ENCODE results near the gene NR6A1. TPM values are rescaled to one million over a fixed set of nuclear protein-coding genes. Genes with fewer than 3 reads are reported as not detected.

Gene NR6A1
- total and polyA plus RNA-seq, 2 of the 13 experiments (the other 11 are each of a cell fraction or from before 2014, with no cell fraction given) = 28.1 to 31.5 TPM

- ChIA-PET CTCF (ENCODE audit: low intra/inter-chr PET ratio, low total read pairs) (no interaction called here), POLR2A (no interaction called here)
- no peak overlapping the region for H3K27ac ChIP-seq (ENCODE audit: extremely low read length, insufficient read depth, low read length)
- intact Hi-C loops (cut with micrococcal nuclease; ENCODE audit: unreplicated experiment) = no loop called here
- in situ Hi-C loops (cut with HindIII; ENCODE audit: extremely low pct_ligation_motif_present, low pct_unique_long_range_greater_than_20kb) = no loop called here
- no peaks in the 10 kb centered on the region for H3K9me3 ChIP-seq (ENCODE audit: low read length)
- H3K79me2 ChIP-seq (ENCODE audit: insufficient read depth, low read length) = no peaks in the 10 kb centered on the region
- no peaks in the 10 kb centered on the region for H3K27me3 ChIP-seq (ENCODE audit: control insufficient read depth in 1 of 2, insufficient read depth in 2 of 2, low read length in 2 of 2)
- no peak overlapping the region for H3K4me3 ChIP-seq (replicated peaks in 1 of 3; ENCODE audit: insufficient read depth in 1 of 3, low read depth in 2 of 3, low read length in 3 of 3)
- DNase-seq (ENCODE audit: low spot score) (no peak), FAIRE-seq (no peak), ATAC-seq (no peak)
- peaks cover 0 to 1% of the 10 kb centered on the region in 2 experiments; a peak in 3 of 5 replicates for H3K36me3 ChIP-seq (replicated peaks in 1 of 2; ENCODE audit: control insufficient read depth in 1 of 2, insufficient read depth in 2 of 2, low read length in 2 of 2)
- H2AFZ ChIP-seq (ENCODE audit: low read length) = no peak overlapping the region
- H4K20me1 ChIP-seq (ENCODE audit: insufficient read depth, low read length) = no peaks in the 10 kb centered on the region
- BruUV-seq (replicated peaks) = no TSS peak
- H3K4me1 ChIP-seq (ENCODE audit: insufficient read depth, low read length) = peaks cover 9% of the 10 kb centered on the region
- TF ChIP-seq RBFOX2 (IDR thresholded peaks at IDR 0.05; ENCODE audit: low read depth, low read length) (0 out of 2 replicates have a peak, but pooled peaks have one; percentile 28), HIC2 (CRISPR knock-in tag; IDR thresholded peaks at IDR 0.05; ENCODE audit: low read depth) (no peak), AKAP8 (CRISPR knock-in tag; IDR thresholded peaks at IDR 0.05) (0 out of 2 replicates have a peak, but pooled peaks have one; percentile 10), KDM5B (CRISPR knock-in tag; IDR thresholded peaks at IDR 0.05; ENCODE audit: borderline replicate concordance) (no peak), AKNA (CRISPR knock-in tag; IDR thresholded peaks at IDR 0.05; ENCODE audit: borderline replicate concordance) (no peak), AGO2 (optimal IDR thresholded peaks at IDR 0.05; ENCODE audit: low read depth, low read length) (peak; percentile 82), ZNF180 (CRISPR knock-in tag; IDR thresholded peaks at IDR 0.05; ENCODE audit: borderline replicate concordance, low read depth) (no peak)
- no peak overlapping the region for H3K4me2 ChIP-seq (ENCODE audit: low read depth, low read length)
- WGBS (ENCODE audit: low lambda C conversion rate) = 84% methylated on average over 10 of the region's 13 CpGs
- no peak overlapping the region for H3K9ac ChIP-seq (ENCODE audit: insufficient read depth, low read depth, low read length)
Observed at GRCh38 chr9:124485201-124485600, 285.9 kb downstream of the NR6A1 start.
